ENCODE results near the gene TUBB4A.

TUBB4A gene

GRCh38 chr19:6448045-6448444 lies 54.1 kb downstream of the TUBB4A start:
- TF ChIP-seq CSDC2 (CRISPR knock-in tag; IDR thresholded peaks at IDR 0.05) (no peak), ZC3H10 (CRISPR knock-in tag; IDR thresholded peaks at IDR 0.05) (no peak), RARB (CRISPR knock-in tag; IDR thresholded peaks at IDR 0.05) (no peak), ZFP30 (CRISPR knock-in tag; IDR thresholded peaks at IDR 0.05) (no peak), PATZ1 (CRISPR knock-in tag; IDR thresholded peaks at IDR 0.05; ENCODE audit: borderline replicate concordance) (no peak), CREB5 (CRISPR knock-in tag; IDR thresholded peaks at IDR 0.05; ENCODE audit: low read depth) (no peak), OSR1 (CRISPR knock-in tag; IDR thresholded peaks at IDR 0.05) (no peak), ESRRG (CRISPR knock-in tag; IDR thresholded peaks at IDR 0.05) (no peak), TOX (CRISPR knock-in tag; IDR thresholded peaks at IDR 0.05; ENCODE audit: borderline replicate concordance) (no peak), POU6F1 (CRISPR knock-in tag; IDR thresholded peaks at IDR 0.05; ENCODE audit: borderline replicate concordance, low read depth) (no peak), ZNF70 (CRISPR knock-in tag; IDR thresholded peaks at IDR 0.05) (no peak), BACH2 (CRISPR knock-in tag; IDR thresholded peaks at IDR 0.05; ENCODE audit: borderline replicate concordance) (no peak), TSHZ2 (CRISPR knock-in tag; IDR thresholded peaks at IDR 0.05) (no peak), ZNF565 (CRISPR knock-in tag; conservative IDR thresholded peaks at IDR 0.05; ENCODE audit: low read depth) (no peak), GLIS3 (CRISPR knock-in tag; IDR thresholded peaks at IDR 0.05) (no peak)
- no peak for ATAC-seq

- ATAC-seq, result no peak
- TF ChIP-seq RARB (CRISPR knock-in tag; IDR thresholded peaks at IDR 0.05) (no peak), ESRRG (CRISPR knock-in tag; IDR thresholded peaks at IDR 0.05) (no peak), POU6F1 (CRISPR knock-in tag; IDR thresholded peaks at IDR 0.05; ENCODE audit: borderline replicate concordance, low read depth) (no peak), PPARA (CRISPR knock-in tag; IDR thresholded peaks at IDR 0.05; ENCODE audit: borderline replicate concordance) (no peak)
Observed at GRCh38 chr19:6446452-6446851, 55.7 kb downstream of the TUBB4A start.

All from SK-N-SH treated with all-trans-retinoic acid at 6 μM for 48 hours (cell line).